ENCODE measurements around the gene CD81.

DNA sequence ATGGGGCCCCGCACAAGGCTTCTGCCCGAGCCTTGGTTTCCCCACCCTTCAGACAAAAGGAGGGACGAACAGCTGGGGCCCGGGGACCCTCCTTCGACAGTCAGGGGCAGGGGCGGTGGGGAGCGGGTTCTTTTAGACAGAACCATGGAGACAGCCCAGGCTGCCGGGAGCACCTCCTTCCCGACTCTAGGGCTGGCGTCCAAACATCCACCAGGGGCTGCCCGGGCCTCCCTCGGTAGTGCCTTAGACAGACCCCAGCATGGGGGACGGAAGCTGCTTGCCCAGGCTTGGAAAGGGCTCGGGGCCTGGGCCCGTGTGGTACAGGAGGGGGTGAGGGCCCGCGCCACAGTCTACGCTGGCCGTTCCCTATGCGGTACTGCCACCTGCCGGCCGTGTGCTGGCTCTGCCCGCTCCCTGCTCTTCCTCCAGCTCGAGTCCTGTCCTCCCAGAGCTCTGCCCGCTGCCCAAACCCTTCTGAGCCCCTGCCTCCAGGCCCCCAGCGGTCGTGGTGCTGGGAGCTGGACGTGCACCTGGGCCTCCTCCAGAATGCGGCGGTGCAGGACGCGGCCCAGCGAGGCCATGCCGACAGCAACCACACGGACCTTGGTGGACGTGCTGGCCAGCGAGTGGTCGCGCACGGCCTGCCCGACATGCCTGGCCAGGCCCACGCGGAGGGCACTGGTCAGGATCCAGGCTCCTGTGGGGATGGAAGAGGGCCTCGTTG, 43.6 kb downstream of the CD81 start:
- TF ChIP-seq, protein P1, sequence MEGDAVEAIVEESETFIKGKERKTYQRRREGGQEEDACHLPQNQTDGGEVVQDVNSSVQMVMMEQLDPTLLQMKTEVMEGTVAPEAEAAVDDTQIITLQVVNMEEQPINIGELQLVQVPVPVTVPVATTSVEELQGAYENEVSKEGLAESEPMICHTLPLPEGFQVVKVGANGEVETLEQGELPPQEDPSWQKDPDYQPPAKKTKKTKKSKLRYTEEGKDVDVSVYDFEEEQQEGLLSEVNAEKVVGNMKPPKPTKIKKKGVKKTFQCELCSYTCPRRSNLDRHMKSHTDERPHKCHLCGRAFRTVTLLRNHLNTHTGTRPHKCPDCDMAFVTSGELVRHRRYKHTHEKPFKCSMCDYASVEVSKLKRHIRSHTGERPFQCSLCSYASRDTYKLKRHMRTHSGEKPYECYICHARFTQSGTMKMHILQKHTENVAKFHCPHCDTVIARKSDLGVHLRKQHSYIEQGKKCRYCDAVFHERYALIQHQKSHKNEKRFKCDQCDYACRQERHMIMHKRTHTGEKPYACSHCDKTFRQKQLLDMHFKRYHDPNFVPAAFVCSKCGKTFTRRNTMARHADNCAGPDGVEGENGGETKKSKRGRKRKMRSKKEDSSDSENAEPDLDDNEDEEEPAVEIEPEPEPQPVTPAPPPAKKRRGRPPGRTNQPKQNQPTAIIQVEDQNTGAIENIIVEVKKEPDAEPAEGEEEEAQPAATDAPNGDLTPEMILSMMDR (IDR thresholded peaks at IDR 0.05), result peak; percentile 90 to 96 (median 92)
- TF ChIP-seq POLR2A (IDR thresholded peaks at IDR 0.05) (no peak), EP300 (IDR thresholded peaks at IDR 0.05; ENCODE audit: low read depth) (no peak), POLR2AphosphoS5 (IDR thresholded peaks at IDR 0.05) (no peak)

Data from transverse colon (tissue), 4 donors.